Urothelium cell line (cell line): Measurements from ENCODE around the gene MRPS9.

Experiments
- DNase-seq: peaks from one replicate; pipeline ENCODE4 v3.0.0; 2011; ENCODE audit warnings: low spot score, mixed read lengths
- FAIRE-seq: peaks from 2 replicates; lab custom pipeline; 2011; peaks lifted over from hg19 to GRCh38; lab: Jason Lieb, UNC

Gene MRPS9

GRCh38 chr2:105078906-105079495 is 41.1 kb downstream of the MRPS9 start:
- peak; percentile 11 for DNase-seq

GRCh38 chr2:105080461-105080860 is 42.6 kb downstream of the MRPS9 start:
- DNase-seq (no peak), FAIRE-seq (no peak)

More at GRCh38 chr2:105078906-105079495, 41.1 kb downstream of the MRPS9 start:
- FAIRE-seq: peak; percentile 46

- DNase-seq (no peak), FAIRE-seq (no peak)
Observed at GRCh38 chr2:105081006-105081601, 43.2 kb downstream of the MRPS9 start.

- no peak for DNase-seq
- FAIRE-seq: peak; percentile 32
Observed at GRCh38 chr2:105082107-105082506, 44.2 kb downstream of the MRPS9 start.

GRCh38 chr2:105085525-105085924 is 47.7 kb downstream of the MRPS9 start:
- FAIRE-seq (no peak), DNase-seq (no peak)

- no peak for FAIRE-seq
- no peak for DNase-seq
Observed at GRCh38 chr2:105087273-105087672, 49.4 kb downstream of the MRPS9 start.

GRCh38 chr2:105090091-105090490 is 52.2 kb downstream of the MRPS9 start:
- no peak for FAIRE-seq
- DNase-seq: no peak

- DNase-seq: no peak
Observed at GRCh38 chr2:105092797-105093196, 54.9 kb downstream of the MRPS9 start.

GRCh38 chr2:105099153-105099552 is 61.3 kb downstream of the MRPS9 start:
- DNase-seq (no peak), FAIRE-seq (no peak)

More at GRCh38 chr2:105092797-105093196, 54.9 kb downstream of the MRPS9 start:
- no peak for FAIRE-seq

GRCh38 chr2:105100046-105100840 is 62.4 kb downstream of the MRPS9 start:
- FAIRE-seq (peak; percentile 81), DNase-seq (no peak)

GRCh38 chr2:105102001-105102400 is 64.1 kb downstream of the MRPS9 start:
- FAIRE-seq (peak; percentile 89), DNase-seq (no peak)

- FAIRE-seq: peak; percentile 93
- peak; percentile 97 for DNase-seq
Observed at GRCh38 chr2:105102963-105103421, 65.1 kb downstream of the MRPS9 start.

GRCh38 chr2:105103481-105103880 is 65.6 kb downstream of the MRPS9 start:
- DNase-seq: no peak
- no peak for FAIRE-seq

GRCh38 chr2:105104208-105104731 is 66.4 kb downstream of the MRPS9 start:
- peak; percentile 97 for FAIRE-seq
- peak; percentile 45 for DNase-seq

GRCh38 chr2:105110295-105110829 is 72.5 kb downstream of the MRPS9 start:
- DNase-seq (no peak), FAIRE-seq (no peak)

- FAIRE-seq (no peak), DNase-seq (no peak)
Observed at GRCh38 chr2:105111365-105112150, 73.7 kb downstream of the MRPS9 start.

- FAIRE-seq: no peak
- no peak for DNase-seq
Observed at GRCh38 chr2:105112345-105112744, 74.5 kb downstream of the MRPS9 start.

GRCh38 chr2:105113616-105114291 is 75.9 kb downstream of the MRPS9 start:
- DNase-seq: no peak
- FAIRE-seq: no peak

GRCh38 chr2:105114551-105114950 is 76.7 kb downstream of the MRPS9 start:
- peak; percentile 76 for DNase-seq
- no peak for FAIRE-seq

- FAIRE-seq (no peak), DNase-seq (no peak)
Observed at GRCh38 chr2:105116348-105116747, 78.5 kb downstream of the MRPS9 start.
